HG03442 (cell line): Measurements from ENCODE around the gene SMIM38.
"Not testable (repeated sequence)": the region's sequence is repeated elsewhere in the genome, so short reads cannot be mapped to it uniquely, and the experiment has no call there.

ENCODE experiments used
- ATAC-seq: cut with Tn5 transposase; IDR thresholded peaks from one replicate; pipeline ENCODE4 v1.9.1; 2021; ENCODE audit warnings: mild to moderate bottlenecking, moderate library complexity; ENCODE audit not compliant: unreplicated experiment

The SMIM38 gene

GRCh38 chr11:69121621-69122325, 34.0 kb upstream of the SMIM38 start:
- ATAC-seq, result no peak

GRCh38 chr11:69122326-69122629, 33.5 kb upstream of the SMIM38 start:
- no peak for ATAC-seq

- no peak for ATAC-seq
Observed at GRCh38 chr11:69122630-69123431, 32.9 kb upstream of the SMIM38 start.

DNA sequence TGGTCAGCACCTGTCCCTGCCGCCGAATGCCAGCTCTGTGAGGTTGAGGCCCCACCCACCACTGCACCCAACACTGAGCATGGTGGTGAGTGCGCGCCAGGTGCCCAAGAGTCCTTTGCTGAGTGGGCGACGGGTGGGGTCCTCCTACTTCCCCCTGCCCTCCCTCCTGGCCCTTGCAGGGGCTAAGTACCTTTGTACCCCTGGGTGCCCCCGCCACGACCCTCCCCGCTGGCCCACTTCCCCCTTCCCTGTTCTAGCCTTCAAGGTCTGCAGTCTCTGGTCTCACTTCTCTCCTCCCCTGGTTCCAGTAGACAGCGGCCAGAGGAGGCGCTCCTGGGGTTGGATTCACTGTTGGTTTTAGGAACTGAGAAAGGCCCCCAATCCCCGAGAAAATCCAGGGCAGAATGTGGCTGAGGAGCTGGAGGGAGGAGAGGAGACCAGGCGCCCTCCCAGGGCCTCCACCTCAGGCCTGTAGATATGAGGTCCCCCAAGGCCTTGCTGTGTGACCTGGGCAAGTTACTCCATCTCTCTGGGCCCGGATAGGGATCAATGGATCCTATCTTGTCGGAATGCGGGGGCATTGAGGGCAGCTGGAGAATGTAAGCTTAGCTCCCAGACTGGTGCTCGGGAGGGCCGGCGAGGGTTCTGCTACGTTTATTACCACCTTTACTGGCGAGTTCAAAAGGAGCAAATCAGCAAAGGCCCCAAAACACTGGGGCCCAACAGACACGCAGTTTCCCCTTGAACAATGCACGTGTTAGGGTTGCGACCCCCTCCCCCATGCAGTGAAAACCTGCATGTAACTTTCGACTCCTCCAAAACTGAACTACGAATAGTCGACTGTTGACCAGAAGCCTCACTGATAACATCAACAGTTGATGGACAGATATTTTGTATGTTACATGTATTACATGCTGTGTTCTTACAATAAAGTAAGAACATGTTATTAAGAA, 31.9 kb upstream of the SMIM38 start:
- no peak for ATAC-seq

- ATAC-seq, result no peak
Observed at GRCh38 chr11:69125861-69126260, 29.9 kb upstream of the SMIM38 start.

- no peak for ATAC-seq
Observed at GRCh38 chr11:69126286-69126685, 29.4 kb upstream of the SMIM38 start.

GRCh38 chr11:69127081-69127850, 28.5 kb upstream of the SMIM38 start:
- no peak for ATAC-seq

GRCh38 chr11:69127884-69128283, 27.9 kb upstream of the SMIM38 start:
- ATAC-seq, result no peak

GRCh38 chr11:69129053-69129452, 26.7 kb upstream of the SMIM38 start:
- no peak for ATAC-seq

DNA sequence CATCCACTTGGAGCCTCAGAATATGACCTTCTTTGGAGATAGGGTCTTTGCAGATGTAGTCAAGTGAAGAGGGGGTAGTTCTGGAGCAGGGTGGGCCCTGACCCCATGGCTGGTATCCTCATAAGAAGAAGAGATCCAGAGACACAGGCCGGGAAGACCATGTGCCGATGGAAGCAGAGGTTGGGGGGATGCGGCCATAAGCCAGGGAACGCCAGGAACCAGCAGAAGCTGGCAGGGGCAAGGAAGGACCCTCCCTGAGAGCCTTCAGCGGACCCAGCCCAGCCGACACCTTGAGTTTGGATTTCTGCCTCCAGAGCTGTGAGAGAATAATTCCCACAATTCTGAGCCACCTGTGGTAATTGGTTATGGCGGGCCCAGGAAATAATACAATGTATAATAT, 26.1 kb upstream of the SMIM38 start:
- ATAC-seq, result no peak

DNA sequence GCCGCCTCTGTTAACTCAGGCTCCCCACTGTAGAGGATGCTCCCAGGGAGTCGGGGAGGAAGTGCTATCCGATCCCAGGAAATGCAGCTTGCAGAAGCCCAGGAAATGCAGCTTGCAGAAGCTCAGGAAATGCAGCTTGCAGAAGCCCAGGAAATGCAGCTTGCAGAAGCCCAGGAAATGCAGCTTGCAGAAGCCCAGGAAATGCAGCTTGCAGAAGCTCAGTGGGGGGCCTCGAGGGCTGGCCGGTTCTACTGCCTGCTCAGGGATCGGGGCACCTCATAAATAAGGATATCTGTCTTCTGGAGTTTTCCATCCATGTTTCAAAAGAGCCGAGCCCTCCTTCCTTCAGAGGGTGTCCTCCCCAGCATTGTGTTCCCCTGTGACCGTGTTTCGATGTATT, 25.1 kb upstream of the SMIM38 start:
- no peak for ATAC-seq

DNA sequence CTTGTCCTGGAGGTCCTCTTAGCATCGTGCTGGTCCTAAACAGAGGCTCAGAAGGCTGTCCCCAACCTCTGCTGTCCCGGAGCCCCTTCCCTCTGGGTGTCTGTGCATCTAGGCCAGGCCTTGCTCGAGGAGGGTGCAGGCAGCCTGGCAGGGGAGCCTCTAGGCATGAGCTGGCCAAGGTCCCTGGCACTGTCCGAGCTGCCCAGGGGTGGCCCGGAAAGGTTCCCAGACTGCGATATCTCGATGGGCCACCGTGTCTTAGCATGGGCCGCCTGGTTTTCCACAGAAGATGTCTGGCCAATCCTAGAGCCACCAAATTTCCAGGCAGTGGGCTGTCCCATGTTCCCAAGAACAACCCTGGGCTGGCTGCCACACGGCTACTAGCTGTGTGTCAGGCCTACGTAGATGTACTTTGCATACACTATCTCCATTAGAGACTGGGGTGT, 24.6 kb upstream of the SMIM38 start:
- ATAC-seq, result no peak

DNA sequence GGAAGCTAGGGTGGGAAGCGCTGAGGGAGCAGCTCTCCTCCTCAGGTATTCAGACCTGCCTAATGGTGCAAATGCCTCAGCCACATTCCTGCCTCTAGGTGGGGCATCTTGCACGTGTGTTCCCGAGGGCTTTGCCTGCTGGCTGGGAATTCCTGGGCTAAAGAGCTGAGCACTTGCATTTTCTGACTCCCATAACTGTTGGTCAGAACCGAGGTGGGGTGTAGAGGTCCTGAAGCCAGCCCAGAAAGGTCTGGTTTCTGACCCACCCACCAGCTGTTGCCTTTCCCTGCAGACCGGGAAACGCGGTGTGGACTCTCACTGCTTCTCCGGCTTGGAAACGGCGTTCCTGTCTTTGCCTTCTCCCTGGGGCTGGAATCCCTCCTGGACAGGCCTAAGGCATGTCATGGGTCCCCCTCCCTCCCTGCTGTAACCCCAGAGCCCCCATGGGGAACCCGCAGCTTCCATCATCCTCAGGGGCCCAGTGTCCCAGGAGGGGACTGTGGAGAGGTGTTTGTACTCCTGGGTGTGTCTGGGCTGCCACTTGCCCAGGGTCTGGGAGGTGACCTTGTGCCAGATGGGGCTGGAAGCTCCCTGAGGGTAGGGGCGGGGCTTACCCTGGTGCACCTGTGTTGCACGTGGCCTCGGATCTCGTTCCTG, 24.0 kb upstream of the SMIM38 start:
- ATAC-seq, result no peak

DNA sequence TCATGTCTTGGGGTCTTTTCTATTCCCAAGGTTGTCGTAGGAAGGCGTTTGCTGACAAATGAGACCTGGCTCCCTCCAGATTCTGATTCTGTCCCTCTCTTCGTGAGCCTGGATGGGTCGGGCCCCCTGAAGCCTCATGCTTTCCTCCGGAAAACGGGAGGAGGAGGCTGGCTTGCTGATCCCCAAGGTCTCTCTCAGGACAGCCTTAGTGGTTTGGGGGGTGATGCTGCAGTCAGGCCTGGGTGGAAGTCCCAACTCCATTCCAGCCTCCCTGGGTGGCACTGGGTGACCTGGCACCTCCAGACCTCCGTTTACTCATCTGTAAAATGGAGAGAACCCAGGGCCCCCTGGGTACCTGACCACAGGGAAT, 23.4 kb upstream of the SMIM38 start:
- ATAC-seq, result no peak

DNA sequence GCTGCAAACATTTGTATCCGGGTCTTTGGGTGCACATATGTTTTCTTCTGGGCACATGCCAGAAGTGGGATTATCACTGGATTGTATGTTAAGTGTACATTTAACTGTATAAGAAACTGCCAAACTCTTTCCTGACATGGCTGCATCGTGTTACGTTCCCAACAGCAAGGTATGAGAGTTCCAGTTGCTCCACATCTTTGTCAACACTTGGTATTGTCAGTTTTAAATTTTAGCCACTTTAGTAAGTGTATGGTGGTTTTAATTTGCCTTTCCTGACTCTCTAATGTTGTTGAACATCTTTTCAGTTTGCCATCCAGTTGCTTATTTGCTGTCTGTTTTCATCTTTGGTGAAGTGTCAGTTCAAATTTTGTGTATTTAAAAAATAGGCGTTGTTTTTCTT, 22.5 kb upstream of the SMIM38 start:
- ATAC-seq, result no peak

GRCh38 chr11:69134182-69134581, 21.6 kb upstream of the SMIM38 start:
- not testable (repeated sequence) for ATAC-seq

DNA sequence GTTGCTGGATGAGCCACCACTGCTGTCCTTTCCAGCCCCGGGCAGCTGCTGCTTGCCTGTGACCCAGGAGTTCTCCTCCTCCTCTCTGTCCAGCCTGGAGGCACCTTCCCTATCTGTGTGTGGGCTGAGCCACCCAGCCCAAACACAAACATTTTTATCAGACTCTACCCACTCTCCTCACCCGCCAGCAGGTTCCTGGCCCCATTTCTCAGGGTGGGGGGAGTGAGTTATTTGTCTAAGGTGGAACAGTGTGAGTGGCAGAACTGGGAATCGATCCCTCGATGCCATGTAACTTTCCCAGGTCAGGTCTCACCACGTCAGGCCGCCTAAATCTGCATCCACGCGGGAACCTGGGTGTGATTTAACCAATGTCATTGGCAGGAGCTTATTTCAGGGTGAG, 20.8 kb upstream of the SMIM38 start:
- no peak for ATAC-seq

GRCh38 chr11:69135420-69136363, 20.0 kb upstream of the SMIM38 start:
- no peak for ATAC-seq

DNA sequence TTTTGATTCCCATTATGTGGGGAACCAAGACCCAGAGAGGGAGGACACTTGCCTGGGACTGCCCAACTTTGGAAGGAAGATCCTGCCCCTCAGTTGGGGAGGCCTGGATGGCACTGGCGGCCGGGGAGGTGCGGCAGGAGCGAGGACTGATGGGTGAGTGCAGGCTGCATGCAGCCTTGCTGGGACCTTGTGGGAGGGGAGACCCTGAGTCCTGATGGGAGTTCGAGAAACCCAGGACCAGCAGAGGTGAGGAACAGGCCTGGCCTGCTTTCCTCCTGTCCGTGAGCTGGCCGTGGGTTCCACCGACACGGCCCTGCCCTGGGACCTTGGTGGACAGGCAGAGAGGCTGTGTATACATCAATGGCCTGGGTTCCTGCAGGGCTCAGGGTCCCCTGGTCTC, 19.3 kb upstream of the SMIM38 start:
- no peak for ATAC-seq
